Activated naive CD4-positive, alpha-beta T cell treated with anti-CD3 and anti-CD28 coated beads for 36 hours (primary cell): ENCODE results near the gene ICA1. TPM values are rescaled to one million over a fixed set of nuclear protein-coding genes. Genes with fewer than 3 reads are reported as not detected.
"Not testable (repeated sequence)": the region's sequence is repeated elsewhere in the genome, so short reads cannot be mapped to it uniquely, and the experiment has no call there.

Source experiments
- CTCF ChIA-PET: fragments of 350-600 bp; sonication (Branson Sonifier 250); formaldehyde crosslinking; loops from one replicate; lab custom pipeline; 2021; ENCODE audit warnings: antibody characterized with exemption; lab: Charles Lee
- DNase-seq: peaks from one replicate; pipeline ENCODE4 v3.0.0-alpha.2; 2020
- H3K27ac Mint-ChIP-seq: one replicate; pipeline ENCODE4 v1.8.0; 2021; ENCODE audit warnings: mild to moderate bottlenecking, mixed read lengths
- H3K27me3 Mint-ChIP-seq: one replicate; pipeline ENCODE4 v1.8.0; 2021; ENCODE audit warnings: low read depth, mixed read lengths
- H3K36me3 Mint-ChIP-seq: one replicate; pipeline ENCODE4 v1.8.0; 2021; ENCODE audit warnings: low read depth, mixed read lengths
- H3K4me1 Mint-ChIP-seq: one replicate; pipeline ENCODE4 v1.8.0; 2021; ENCODE audit warnings: low read depth, mixed read lengths
- H3K4me3 Mint-ChIP-seq: one replicate; pipeline ENCODE4 v1.8.0; 2021; ENCODE audit warnings: mild to moderate bottlenecking, moderate library complexity, mixed read lengths
- H3K9me3 Mint-ChIP-seq: one replicate; pipeline ENCODE4 v1.8.0; 2021; ENCODE audit warnings: mixed read lengths
- intact Hi-C: fragments of 100-400 bp; cut with micrococcal nuclease; formaldehyde crosslinking; loops from one replicate; pipeline ENCODE4 v1.15.1; 2023
- total RNA-seq, 2 experiments: library from RNA; stranded (reverse); gene quantifications; one replicate each; pipeline ENCODE4 v1.2.3, GENCODE V29; 2021

Gene ICA1
- total RNA-seq, 2 experiments from 2014 or later: 0.94 to 1.1 TPM

DNA sequence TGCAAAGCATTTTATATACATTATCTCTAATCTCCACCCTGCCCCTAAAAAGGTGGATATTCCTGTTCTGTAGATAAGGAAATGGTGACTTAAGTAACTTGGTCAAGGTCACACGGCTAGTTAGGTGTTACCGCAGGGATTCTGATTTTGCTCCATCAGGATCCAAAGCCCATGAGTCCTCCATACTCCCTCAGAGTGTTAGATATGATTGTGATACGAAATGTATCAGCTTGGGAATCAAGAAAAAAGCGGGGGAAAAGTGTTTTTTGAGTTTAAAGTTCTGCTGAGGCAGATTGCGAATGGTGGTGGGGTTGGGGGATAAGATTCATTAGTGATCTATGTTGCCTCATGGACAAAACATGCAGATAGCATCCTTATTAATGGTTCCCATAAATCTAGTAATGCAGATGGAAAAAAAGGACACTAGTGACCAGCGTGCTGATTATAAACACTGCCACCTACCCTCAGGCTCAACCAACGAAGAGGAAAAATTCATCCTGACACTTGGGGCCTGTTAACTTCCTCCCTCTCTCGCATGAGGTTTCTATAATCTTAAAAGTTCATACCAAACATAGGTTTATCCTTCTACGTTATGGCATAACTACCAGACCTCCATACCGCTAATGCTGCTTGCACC, 2.3 kb downstream of the ICA1 start:
- Mint-ChIP-seq H3K4me3 (no peak overlapping the region), H3K9me3 (no peaks in the 10 kb centered on the region), H3K27ac (no peak overlapping the region), H3K4me1 (peaks cover 5% of the 10 kb centered on the region), H3K36me3 (no peaks in the 10 kb centered on the region), H3K27me3 (peaks cover 43% of the 10 kb centered on the region)
- CTCF ChIA-PET: interaction anchor here (1.2 kb wide), 1 partner anchor 24 kb away, joined by 5 read pairs; no protein-coding TSS in a partner anchor
- DNase-seq: no peak
- intact Hi-C loops: no loop called here

GRCh38 chr7:8258734-8259133, 3.2 kb downstream of the ICA1 start:
- Mint-ChIP-seq H3K4me1 (peaks cover 5% of the 10 kb centered on the region), H3K4me3 (no peak overlapping the region), H3K27ac (no peak overlapping the region), H3K27me3 (peaks cover 38% of the 10 kb centered on the region), H3K36me3 (no peaks in the 10 kb centered on the region), H3K9me3 (no peaks in the 10 kb centered on the region)
- no peak for DNase-seq
- intact Hi-C loops: no loop called here
- CTCF ChIA-PET: no interaction called here

- H3K9me3 Mint-ChIP-seq: no peaks in the 10 kb centered on the region
- intact Hi-C loops: no loop called here
- CTCF ChIA-PET: no interaction called here
- H3K4me3 Mint-ChIP-seq: no peak overlapping the region
- H3K4me1 Mint-ChIP-seq: peaks cover 5% of the 10 kb centered on the region
- no peak for DNase-seq
- H3K27ac Mint-ChIP-seq: no peak overlapping the region
- H3K27me3 Mint-ChIP-seq: peaks cover 34% of the 10 kb centered on the region
- no peaks in the 10 kb centered on the region for H3K36me3 Mint-ChIP-seq
Measured at GRCh38 chr7:8258166-8258565, 3.8 kb downstream of the ICA1 start.

DNA sequence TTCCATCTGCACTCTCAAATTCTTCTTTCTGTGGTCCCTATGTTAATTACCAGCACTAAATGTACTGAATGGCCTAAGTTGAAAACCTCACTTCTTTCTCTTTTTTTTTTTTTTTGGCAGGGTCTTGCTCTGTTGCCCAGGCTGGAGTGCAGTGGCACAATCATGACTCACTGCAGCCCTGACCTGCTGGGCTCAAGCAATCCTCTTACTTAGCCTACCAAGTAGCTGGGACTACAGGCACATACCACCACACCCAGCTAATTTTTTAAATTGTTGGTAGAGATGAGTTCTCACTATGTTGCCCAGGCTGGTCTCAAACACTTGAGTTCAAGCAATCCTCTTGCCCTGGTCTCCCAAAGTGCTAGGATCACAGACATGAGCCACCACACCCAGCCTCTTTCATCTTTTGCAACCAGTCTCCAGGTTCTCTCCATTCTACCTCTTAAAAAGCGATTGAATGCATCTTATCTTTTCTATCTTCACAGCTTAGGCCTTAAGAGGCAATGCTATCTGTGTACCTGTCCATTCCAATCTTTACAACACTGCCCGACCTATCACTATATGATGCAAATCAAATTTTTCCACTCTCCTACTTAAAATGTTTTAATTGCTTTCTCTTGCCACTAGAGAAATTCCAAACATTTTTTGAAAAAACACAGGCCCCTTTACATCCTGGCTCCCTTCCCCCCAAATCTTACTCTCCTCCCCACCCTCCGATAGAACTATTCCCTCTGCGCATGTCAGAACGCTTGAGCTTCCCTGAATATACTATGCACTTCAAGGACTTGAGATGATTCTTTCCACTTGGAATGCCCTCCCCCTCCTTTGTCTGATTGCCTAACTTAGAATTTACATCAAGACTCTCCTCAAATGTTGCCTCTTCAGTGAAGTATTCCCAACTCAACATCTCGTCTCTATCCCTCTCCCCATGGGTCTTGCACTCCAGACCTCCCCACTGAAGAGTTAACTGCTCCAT, 6.0 kb downstream of the ICA1 start:
- Mint-ChIP-seq H3K9me3 (no peaks in the 10 kb centered on the region), H3K4me3 (no peak overlapping the region), H3K36me3 (no peaks in the 10 kb centered on the region), H3K4me1 (peaks cover 3% of the 10 kb centered on the region), H3K27me3 (peaks cover 22% of the 10 kb centered on the region), H3K27ac (no peak overlapping the region)
- intact Hi-C loops: no loop called here
- DNase-seq: no peak
- CTCF ChIA-PET: no interaction called here

DNA sequence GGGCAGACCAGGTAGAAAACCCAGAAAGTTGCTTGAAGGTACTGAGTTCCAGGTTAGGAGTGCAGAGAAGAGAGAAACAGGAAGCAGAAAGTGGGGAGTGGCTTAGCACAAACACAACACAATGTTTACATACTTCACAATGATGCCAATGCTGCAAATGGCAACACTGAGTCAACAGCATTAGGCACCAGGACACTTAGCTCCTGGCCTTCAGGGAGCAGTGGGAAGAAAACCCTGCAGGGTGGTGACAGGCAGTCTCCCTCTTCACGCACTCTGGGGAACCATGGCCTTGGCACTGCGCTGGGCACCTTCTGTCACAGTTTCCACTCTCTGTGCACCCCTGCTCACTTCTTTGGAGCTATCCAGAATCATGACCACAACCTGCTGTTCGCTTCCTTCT, 7.3 kb downstream of the ICA1 start:
- H3K9me3 Mint-ChIP-seq: no peaks in the 10 kb centered on the region
- no peaks in the 10 kb centered on the region for H3K4me1 Mint-ChIP-seq
- H3K27me3 Mint-ChIP-seq: peaks cover 10% of the 10 kb centered on the region
- H3K4me3 Mint-ChIP-seq: no peak overlapping the region
- intact Hi-C loops: no loop called here
- no peaks in the 10 kb centered on the region for H3K36me3 Mint-ChIP-seq
- CTCF ChIA-PET: no interaction called here
- no peak for DNase-seq
- no peak overlapping the region for H3K27ac Mint-ChIP-seq

GRCh38 chr7:8254215-8254614, 7.8 kb downstream of the ICA1 start:
- DNase-seq: no peak
- no peaks in the 10 kb centered on the region for H3K36me3 Mint-ChIP-seq
- no peaks in the 10 kb centered on the region for H3K9me3 Mint-ChIP-seq
- H3K4me1 Mint-ChIP-seq: no peaks in the 10 kb centered on the region
- CTCF ChIA-PET: no interaction called here
- no peak overlapping the region for H3K4me3 Mint-ChIP-seq
- intact Hi-C loops: no loop called here
- no peak overlapping the region for H3K27ac Mint-ChIP-seq
- peaks cover 7% of the 10 kb centered on the region for H3K27me3 Mint-ChIP-seq

DNA sequence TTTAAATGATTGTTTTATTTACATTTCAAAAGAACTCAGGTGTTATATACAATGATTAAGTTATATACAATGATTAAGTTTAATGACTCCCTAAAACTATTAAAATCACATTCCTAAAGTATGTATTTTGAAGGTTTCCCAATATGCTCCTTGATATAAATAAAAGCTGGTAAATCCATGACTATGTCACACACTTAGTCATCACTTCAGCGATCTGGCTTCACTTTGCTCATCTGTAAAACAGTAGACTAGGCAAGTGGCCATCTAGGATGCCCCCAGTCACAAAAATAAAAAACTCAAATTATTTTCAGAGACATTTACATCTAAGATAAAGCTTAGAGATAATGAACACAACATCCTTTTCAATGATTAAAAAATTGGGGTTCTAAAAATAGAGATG, 10.8 kb downstream of the ICA1 start:
- Mint-ChIP-seq H3K4me3 (no peak overlapping the region), H3K27me3 (peaks cover 4% of the 10 kb centered on the region), H3K27ac (no peak overlapping the region), H3K36me3 (no peaks in the 10 kb centered on the region), H3K4me1 (no peaks in the 10 kb centered on the region), H3K9me3 (no peaks in the 10 kb centered on the region)
- DNase-seq: no peak
- CTCF ChIA-PET: interaction anchor here (1.0 to 1.3 kb wide), 2 partner anchors 15 to 45 kb away, joined by 3 to 4 read pairs; no protein-coding TSS in a partner anchor
- intact Hi-C loops: no loop called here

DNA sequence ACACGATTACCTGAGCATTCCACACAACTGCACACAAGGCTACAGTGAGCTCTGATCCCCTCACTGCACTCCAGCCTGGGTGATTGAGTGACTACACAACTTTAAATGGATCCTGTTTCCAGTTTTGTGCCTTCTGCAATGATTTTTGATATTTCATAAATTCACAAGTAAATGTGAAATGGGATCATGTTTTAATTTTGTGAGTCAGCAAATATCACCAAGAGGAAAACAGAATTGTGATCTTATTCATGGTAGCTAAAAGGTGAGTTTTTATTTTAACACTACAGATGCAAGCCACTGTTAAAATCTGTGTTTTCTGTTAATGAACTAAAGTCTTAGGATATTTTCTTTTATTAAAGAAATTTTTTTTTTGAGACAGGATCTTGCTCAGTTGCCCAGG, 11.4 kb downstream of the ICA1 start:
- no peak for DNase-seq
- Mint-ChIP-seq H3K36me3 (no peaks in the 10 kb centered on the region), H3K4me3 (no peak overlapping the region), H3K27me3 (peaks cover 4% of the 10 kb centered on the region), H3K4me1 (no peaks in the 10 kb centered on the region), H3K27ac (no peak overlapping the region), H3K9me3 (no peaks in the 10 kb centered on the region)
- CTCF ChIA-PET: interaction anchor here (1.3 kb wide), 1 partner anchor 45 kb away, joined by 3 read pairs; no protein-coding TSS in a partner anchor
- intact Hi-C loops: no loop called here

DNA sequence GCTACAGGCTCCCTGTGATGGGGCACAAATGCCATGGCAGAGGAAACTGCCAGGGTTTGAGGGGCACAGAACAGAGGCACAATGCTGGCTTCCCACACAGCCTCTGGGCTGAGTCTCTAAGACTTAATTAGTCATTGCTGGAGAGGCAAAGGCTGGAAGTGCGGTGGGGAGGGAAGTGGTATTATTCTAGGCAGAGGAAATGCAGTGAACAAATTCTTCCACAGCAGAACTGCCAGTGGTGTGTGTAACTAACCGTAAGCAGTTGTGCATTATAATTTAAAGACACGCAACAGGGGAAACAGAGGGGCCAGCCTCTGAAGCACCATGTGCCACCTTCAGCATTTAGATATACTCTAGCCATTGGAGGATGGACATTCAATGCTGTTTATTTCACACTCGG, 12.8 kb downstream of the ICA1 start:
- intact Hi-C loops: no loop called here
- Mint-ChIP-seq H3K36me3 (no peaks in the 10 kb centered on the region), H3K9me3 (peaks cover 2% of the 10 kb centered on the region), H3K27me3 (peaks cover under 1% of the 10 kb centered on the region), H3K27ac (no peak overlapping the region), H3K4me1 (no peaks in the 10 kb centered on the region), H3K4me3 (no peak overlapping the region)
- CTCF ChIA-PET: no interaction called here
- DNase-seq: no peak

GRCh38 chr7:8246020-8246419, 15.9 kb downstream of the ICA1 start:
- Mint-ChIP-seq H3K4me1 (no peaks in the 10 kb centered on the region), H3K27me3 (peaks cover 3% of the 10 kb centered on the region), H3K27ac (no peak overlapping the region), H3K9me3 (peaks cover 19% of the 10 kb centered on the region), H3K4me3 (no peak overlapping the region), H3K36me3 (no peaks in the 10 kb centered on the region)
- CTCF ChIA-PET: no interaction called here
- DNase-seq: no peak
- intact Hi-C loops: no loop called here

DNA sequence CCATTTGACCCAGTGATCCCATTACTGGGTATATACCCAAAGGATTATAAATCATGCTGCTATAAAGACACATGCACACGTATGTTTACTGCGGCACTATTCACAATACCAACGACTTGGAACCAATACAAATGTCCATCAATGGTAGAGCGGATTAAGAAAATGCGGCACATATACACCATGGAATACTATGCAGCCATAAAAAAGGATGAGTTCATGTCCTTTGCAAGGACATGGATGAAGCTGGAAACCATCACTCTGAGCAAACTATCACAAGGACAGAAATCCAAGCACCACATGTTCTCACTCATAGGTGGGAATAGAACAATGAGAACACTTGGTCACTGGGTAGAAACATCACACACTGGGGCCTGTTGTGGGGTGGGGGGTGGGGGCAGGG, 16.9 kb downstream of the ICA1 start:
- H3K27ac Mint-ChIP-seq, DNase-seq, H3K4me1 Mint-ChIP-seq, CTCF ChIA-PET, H3K4me3 Mint-ChIP-seq, intact Hi-C loops, H3K36me3 Mint-ChIP-seq: not testable (repeated sequence)
- Mint-ChIP-seq H3K27me3 (peaks cover 12% of the 10 kb centered on the region), H3K9me3 (peaks cover 19% of the 10 kb centered on the region)

DNA sequence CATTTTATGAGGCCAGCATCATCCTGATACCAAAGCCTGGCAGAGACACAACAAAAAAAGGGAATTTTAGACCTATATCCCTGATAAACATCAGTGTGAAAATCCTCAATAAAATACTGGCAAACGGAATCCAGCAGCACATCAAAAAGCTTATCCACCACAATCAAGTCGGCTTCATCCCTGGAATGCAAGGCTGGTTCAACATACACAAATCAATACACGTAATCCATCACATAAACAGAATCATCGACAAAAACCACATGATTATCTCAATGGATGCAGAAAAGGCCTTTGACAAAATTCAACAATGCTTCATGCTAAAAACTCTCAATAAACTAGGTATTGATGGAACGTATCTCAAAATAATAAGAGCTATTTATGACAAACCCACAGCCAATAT, 18.9 kb downstream of the ICA1 start:
- H3K27me3 Mint-ChIP-seq: peaks cover 16% of the 10 kb centered on the region
- H3K4me1 Mint-ChIP-seq, H3K4me3 Mint-ChIP-seq, intact Hi-C loops, DNase-seq, H3K36me3 Mint-ChIP-seq, CTCF ChIA-PET, H3K27ac Mint-ChIP-seq: not testable (repeated sequence)
- peaks cover 19% of the 10 kb centered on the region for H3K9me3 Mint-ChIP-seq
